ENCODE measurements around the gene NEK7. TPM values are rescaled to one million over a fixed set of nuclear protein-coding genes. Genes with fewer than 3 reads are reported as not detected.

Gene NEK7
- total and polyA plus RNA-seq, 9 donors: 29.0 to 49.6 (median 35.2) TPM

- H3K27me3 ChIP-seq (ENCODE audit: control insufficient read depth, insufficient read depth, low read length): no peaks in the 10 kb centered on the region
- H3K4me1 ChIP-seq (ENCODE audit: control insufficient read depth, insufficient read depth, low read length): no peaks in the 10 kb centered on the region
- no peaks in the 10 kb centered on the region for H3K9me3 ChIP-seq (replicated peaks; ENCODE audit: control insufficient read depth, low read depth, low read length)
- H3K36me3 ChIP-seq (ENCODE audit: control insufficient read depth, insufficient read depth, low read length): no peaks in the 10 kb centered on the region
- DNase-seq: peak; percentile 61
- no CpG with 5 or more reads among the region's 3 CpGs for WGBS (ENCODE audit: insufficient coverage)
- H3K4me3 ChIP-seq (ENCODE audit: low read length): no peak overlapping the region
- no peak overlapping the region for H3K27ac ChIP-seq (ENCODE audit: low read length)
Measured at GRCh38 chr1:198326232-198326631, 169.4 kb downstream of the NEK7 start.

- WGBS (ENCODE audit: insufficient coverage): 74% methylated on average over 2 of the region's 4 CpGs
- DNase-seq: no peak
- H3K36me3 ChIP-seq (ENCODE audit: control insufficient read depth, insufficient read depth, low read length): no peaks in the 10 kb centered on the region
Measured at GRCh38 chr1:198326915-198327314, 170.1 kb downstream of the NEK7 start.

GRCh38 chr1:198328458-198329032 lies 171.7 kb downstream of the NEK7 start:
- Histone ChIP-seq H3K9me3 (replicated peaks; ENCODE audit: control insufficient read depth, low read depth, low read length) (no peaks in the 10 kb centered on the region), H3K36me3 (ENCODE audit: control insufficient read depth, insufficient read depth, low read length) (no peaks in the 10 kb centered on the region), H3K4me1 (ENCODE audit: control insufficient read depth, insufficient read depth, low read length) (no peaks in the 10 kb centered on the region), H3K27ac (ENCODE audit: low read length) (no peak overlapping the region), H3K4me3 (ENCODE audit: low read length) (no peak overlapping the region), H3K27me3 (ENCODE audit: control insufficient read depth, insufficient read depth, low read length) (no peaks in the 10 kb centered on the region)
- WGBS (ENCODE audit: insufficient coverage): 94% methylated on average over 5 of the region's 10 CpGs
- DNase-seq: no peak

More at GRCh38 chr1:198326915-198327314, 170.1 kb downstream of the NEK7 start:
- H3K27ac ChIP-seq (ENCODE audit: low read length): no peak overlapping the region
- no peak overlapping the region for H3K4me3 ChIP-seq (ENCODE audit: low read length)
- no peaks in the 10 kb centered on the region for H3K9me3 ChIP-seq (replicated peaks; ENCODE audit: control insufficient read depth, low read depth, low read length)
- H3K27me3 ChIP-seq (ENCODE audit: control insufficient read depth, insufficient read depth, low read length): no peaks in the 10 kb centered on the region
- H3K4me1 ChIP-seq (ENCODE audit: control insufficient read depth, insufficient read depth, low read length): no peaks in the 10 kb centered on the region

- H3K4me1 ChIP-seq (ENCODE audit: control insufficient read depth, insufficient read depth, low read length): no peaks in the 10 kb centered on the region
- WGBS (ENCODE audit: insufficient coverage): no CpG with 5 or more reads among the region's 2 CpGs
- H3K27me3 ChIP-seq (ENCODE audit: control insufficient read depth, insufficient read depth, low read length): no peaks in the 10 kb centered on the region
- H3K4me3 ChIP-seq (ENCODE audit: low read length): no peak overlapping the region
- H3K36me3 ChIP-seq (ENCODE audit: control insufficient read depth, insufficient read depth, low read length): no peaks in the 10 kb centered on the region
- no peak overlapping the region for H3K27ac ChIP-seq (ENCODE audit: low read length)
- peak; percentile 10 for DNase-seq
- no peaks in the 10 kb centered on the region for H3K9me3 ChIP-seq (replicated peaks; ENCODE audit: control insufficient read depth, low read depth, low read length)
Measured at GRCh38 chr1:198330982-198331615, 174.3 kb downstream of the NEK7 start.

- no peak overlapping the region for H3K27ac ChIP-seq (ENCODE audit: low read length)
- no peaks in the 10 kb centered on the region for H3K36me3 ChIP-seq (ENCODE audit: control insufficient read depth, insufficient read depth, low read length)
- no peak for DNase-seq
- no peaks in the 10 kb centered on the region for H3K27me3 ChIP-seq (ENCODE audit: control insufficient read depth, insufficient read depth, low read length)
- H3K4me3 ChIP-seq (ENCODE audit: low read length): no peak overlapping the region
- no CpG with 5 or more reads among the region's 1 CpG for WGBS (ENCODE audit: insufficient coverage)
- no peaks in the 10 kb centered on the region for H3K9me3 ChIP-seq (replicated peaks; ENCODE audit: control insufficient read depth, low read depth, low read length)
- H3K4me1 ChIP-seq (ENCODE audit: control insufficient read depth, insufficient read depth, low read length): no peaks in the 10 kb centered on the region
Measured at GRCh38 chr1:198333744-198334143, 176.9 kb downstream of the NEK7 start.

- Histone ChIP-seq H3K27ac (ENCODE audit: low read length) (no peak overlapping the region), H3K4me3 (ENCODE audit: low read length) (no peak overlapping the region), H3K36me3 (ENCODE audit: control insufficient read depth, insufficient read depth, low read length) (no peaks in the 10 kb centered on the region), H3K27me3 (ENCODE audit: control insufficient read depth, insufficient read depth, low read length) (no peaks in the 10 kb centered on the region), H3K9me3 (replicated peaks; ENCODE audit: control insufficient read depth, low read depth, low read length) (no peaks in the 10 kb centered on the region), H3K4me1 (ENCODE audit: control insufficient read depth, insufficient read depth, low read length) (no peaks in the 10 kb centered on the region)
- no CpG with 5 or more reads among the region's 1 CpG for WGBS (ENCODE audit: insufficient coverage)
- no peak for DNase-seq
Measured at GRCh38 chr1:198335663-198336062, 178.9 kb downstream of the NEK7 start.

GRCh38 chr1:198337886-198338285 lies 181.1 kb downstream of the NEK7 start:
- Histone ChIP-seq H3K9me3 (replicated peaks; ENCODE audit: control insufficient read depth, low read depth, low read length) (no peaks in the 10 kb centered on the region), H3K4me1 (ENCODE audit: control insufficient read depth, insufficient read depth, low read length) (no peaks in the 10 kb centered on the region), H3K27me3 (ENCODE audit: control insufficient read depth, insufficient read depth, low read length) (no peaks in the 10 kb centered on the region), H3K27ac (ENCODE audit: low read length) (no peak overlapping the region), H3K4me3 (ENCODE audit: low read length) (no peak overlapping the region), H3K36me3 (ENCODE audit: control insufficient read depth, insufficient read depth, low read length) (no peaks in the 10 kb centered on the region)
- DNase-seq: no peak

- DNase-seq: no peak
- no peaks in the 10 kb centered on the region for H3K9me3 ChIP-seq (replicated peaks; ENCODE audit: control insufficient read depth, low read depth, low read length)
- H3K27ac ChIP-seq (ENCODE audit: low read length): no peak overlapping the region
- no CpG with 5 or more reads among the region's 1 CpG for WGBS (ENCODE audit: insufficient coverage)
- no peaks in the 10 kb centered on the region for H3K4me1 ChIP-seq (ENCODE audit: control insufficient read depth, insufficient read depth, low read length)
- H3K4me3 ChIP-seq (ENCODE audit: low read length): no peak overlapping the region
- H3K27me3 ChIP-seq (ENCODE audit: control insufficient read depth, insufficient read depth, low read length): no peaks in the 10 kb centered on the region
- H3K36me3 ChIP-seq (ENCODE audit: control insufficient read depth, insufficient read depth, low read length): no peaks in the 10 kb centered on the region
Measured at GRCh38 chr1:198340139-198340538, 183.3 kb downstream of the NEK7 start.

- H3K4me3 ChIP-seq (ENCODE audit: low read length): no peak overlapping the region
- WGBS (ENCODE audit: insufficient coverage): no CpG with 5 or more reads among the region's 3 CpGs
- H3K9me3 ChIP-seq (replicated peaks; ENCODE audit: control insufficient read depth, low read depth, low read length): no peaks in the 10 kb centered on the region
- H3K27me3 ChIP-seq (ENCODE audit: control insufficient read depth, insufficient read depth, low read length): no peaks in the 10 kb centered on the region
- no peaks in the 10 kb centered on the region for H3K4me1 ChIP-seq (ENCODE audit: control insufficient read depth, insufficient read depth, low read length)
- DNase-seq: no peak
- no peak overlapping the region for H3K27ac ChIP-seq (ENCODE audit: low read length)
- H3K36me3 ChIP-seq (ENCODE audit: control insufficient read depth, insufficient read depth, low read length): no peaks in the 10 kb centered on the region
Measured at GRCh38 chr1:198346178-198346577, 189.4 kb downstream of the NEK7 start.

- H3K27me3 ChIP-seq (ENCODE audit: control insufficient read depth, insufficient read depth, low read length): no peaks in the 10 kb centered on the region
- no peak overlapping the region for H3K4me3 ChIP-seq (ENCODE audit: low read length)
- no peak for DNase-seq
- H3K9me3 ChIP-seq (replicated peaks; ENCODE audit: control insufficient read depth, low read depth, low read length): no peaks in the 10 kb centered on the region
- H3K4me1 ChIP-seq (ENCODE audit: control insufficient read depth, insufficient read depth, low read length): no peaks in the 10 kb centered on the region
- H3K36me3 ChIP-seq (ENCODE audit: control insufficient read depth, insufficient read depth, low read length): no peaks in the 10 kb centered on the region
- H3K27ac ChIP-seq (ENCODE audit: low read length): no peak overlapping the region
Measured at GRCh38 chr1:198350456-198350855, 193.7 kb downstream of the NEK7 start.

Measured in muscle of leg (tissue), 11 donors.